Measurements from ENCODE around the gene TLK1.

Gene TLK1

GRCh38 chr2:171185165-171185818 is 24.6 kb upstream of the TLK1 start:
- CTCF ChIA-PET = no interaction called here
- POLR2A ChIA-PET = no interaction called here
- no peak for TF ChIP-seq CTCF (IDR thresholded peaks at IDR 0.05; ENCODE audit: control extremely low read depth, extremely low read depth, low read depth, missing control alignments)
- DNase-seq (ENCODE audit: extremely low spot score) = no peak

GRCh38 chr2:171181064-171182049 is 20.7 kb upstream of the TLK1 start:
- CTCF ChIA-PET = interaction anchor here (0.7 to 1.3 kb wide), 3 partner anchors 12 to 97 kb away, joined by 3 read pairs; no protein-coding TSS in a partner anchor
- no peak for TF ChIP-seq CTCF (IDR thresholded peaks at IDR 0.05; ENCODE audit: control extremely low read depth, extremely low read depth, low read depth, missing control alignments)
- no peak for DNase-seq (ENCODE audit: extremely low spot score)
- POLR2A ChIA-PET = interaction anchor here (0.5 kb wide), 1 partner anchor 246 kb away, joined by 6 read pairs; no protein-coding TSS in a partner anchor

- POLR2A ChIA-PET = no interaction called here
- no peak for TF ChIP-seq CTCF (IDR thresholded peaks at IDR 0.05; ENCODE audit: control extremely low read depth, extremely low read depth, low read depth, missing control alignments)
- CTCF ChIA-PET = interaction anchor here (0.9 to 1.3 kb wide), 2 partner anchors 17 to 98 kb away, joined by 3 read pairs; no protein-coding TSS in a partner anchor
- peak; percentile 32 for DNase-seq (ENCODE audit: extremely low spot score)
These were observed 19.7 kb upstream of the TLK1 start for GRCh38 chr2:171180229-171180930.

- no peak for DNase-seq (ENCODE audit: extremely low spot score)
- ChIA-PET CTCF (interaction anchor here (1.4 to 1.6 kb wide), 3 partner anchors 9 to 152 kb away, joined by 3 to 4 read pairs (median 3); no protein-coding TSS in a partner anchor), POLR2A (interaction anchor here (0.6 kb wide), 1 partner anchor 28 kb away, joined by 3 read pairs; no protein-coding TSS in a partner anchor)
- TF ChIP-seq CTCF (IDR thresholded peaks at IDR 0.05; ENCODE audit: control extremely low read depth, extremely low read depth, low read depth, missing control alignments) = no peak
These were observed 18.3 kb upstream of the TLK1 start for GRCh38 chr2:171178993-171179392.

GRCh38 chr2:171176516-171176915 is 15.8 kb upstream of the TLK1 start:
- ChIA-PET POLR2A (no interaction called here), CTCF (no interaction called here)
- TF ChIP-seq CTCF (IDR thresholded peaks at IDR 0.05; ENCODE audit: control extremely low read depth, extremely low read depth, low read depth, missing control alignments) = no peak
- no peak for DNase-seq (ENCODE audit: extremely low spot score)

GRCh38 chr2:171174075-171174474 is 13.4 kb upstream of the TLK1 start:
- POLR2A ChIA-PET = no interaction called here
- CTCF ChIA-PET = interaction anchor here (0.8 to 2.3 kb wide), 5 partner anchors 9 to 162 kb away, joined by 3 to 9 read pairs (median 4); no protein-coding TSS in a partner anchor
- no peak for TF ChIP-seq CTCF (IDR thresholded peaks at IDR 0.05; ENCODE audit: control extremely low read depth, extremely low read depth, low read depth, missing control alignments)
- DNase-seq (ENCODE audit: extremely low spot score) = no peak

All from GM10248 (cell line).